Occipital lobe (tissue), 2 donors: Measurements from ENCODE around the gene KRTAP5-5. TPM values are rescaled to one million over a fixed set of nuclear protein-coding genes. Genes with fewer than 3 reads are reported as not detected.

Experiments
- DNase-seq: peaks from one replicate; lab custom pipeline; 2025; lab: John Stamatoyannopoulos, UW
- total RNA-seq: library from RNA; depleted of rRNA; stranded (reverse); fragments of >200 nt; gene quantifications from one replicate; pipeline ENCODE4 v1.2.3, GENCODE V29; 2014

KRTAP5-5 gene
- total RNA-seq, 1 donor from 2014 or later, result not detected

GRCh38 chr11:1674173-1675131, 44.9 kb downstream of the KRTAP5-5 start:
- no peak for DNase-seq

- no peak for DNase-seq
These were observed 46.1 kb downstream of the KRTAP5-5 start for GRCh38 chr11:1675536-1676228.

GRCh38 chr11:1676229-1676740, 46.7 kb downstream of the KRTAP5-5 start:
- no peak for DNase-seq

- no peak for DNase-seq
These were observed 50.3 kb downstream of the KRTAP5-5 start for GRCh38 chr11:1679881-1680280.

Other genes with a start within 250 kb of the KRTAP5-5 start
- 32.8 TPM for gene BRSK2, start 239.8 kb upstream of the KRTAP5-5 start, total RNA-seq
- gene MOB2, start 143.0 kb upstream of the KRTAP5-5 start, total RNA-seq, result 13.7 TPM
- 5.6 TPM for gene DUSP8, start 57.5 kb upstream of the KRTAP5-5 start, total RNA-seq
- not detected for gene KRTAP5-1, start 44.5 kb upstream of the KRTAP5-5 start, total RNA-seq
- not detected for gene KRTAP5-2, start 31.5 kb upstream of the KRTAP5-5 start, total RNA-seq
- gene KRTAP5-3, start 21.3 kb upstream of the KRTAP5-5 start, total RNA-seq, result not detected
- not detected for gene KRTAP5-4, start 7.6 kb upstream of the KRTAP5-5 start, total RNA-seq
- gene KRTAP5-6, start 67.4 kb downstream of the KRTAP5-5 start, total RNA-seq, result not detected
- gene IFITM10, start 120.8 kb downstream of the KRTAP5-5 start, total RNA-seq, result 0.31 TPM
- gene CTSD, start 134.2 kb downstream of the KRTAP5-5 start, total RNA-seq, result 35.9 TPM
- gene SYT8, start 205.2 kb downstream of the KRTAP5-5 start, total RNA-seq, result not detected
- 0.62 TPM for gene TNNI2, start 209.2 kb downstream of the KRTAP5-5 start, total RNA-seq
- 0.47 TPM for gene LSP1, start 223.3 kb downstream of the KRTAP5-5 start, total RNA-seq